MM.1S (cell line): ENCODE data around the gene PODNL1.
A peak's percentile ranks its signal among the peaks of the same experiment; 100 is the strongest.

Source experiments
- DNase-seq: peaks from one replicate; pipeline ENCODE4 v3.0.0-alpha.2; 2015
- H2AFZ ChIP-seq: fragments of 300-600 bp; sonication (generic); 2 replicates; pipeline ENCODE4 v1.6.0; 2016; ENCODE audit warnings: antibody characterized with exemption, low read length
- H3F3A ChIP-seq: fragments of 300-600 bp; sonication (generic); 2 replicates; pipeline ENCODE4 v1.6.1; 2016; ENCODE audit warnings: mild to moderate bottlenecking, antibody characterized with exemption, low read length, moderate library complexity, mixed read lengths; ENCODE audit not compliant: insufficient read depth
- H3K27ac ChIP-seq: fragments of 300-600 bp; sonication (generic); 2 replicates; pipeline ENCODE4 v1.5.1; 2016; ENCODE audit warnings: mild to moderate bottlenecking, low read length
- H3K27me3 ChIP-seq: fragments of 300-600 bp; sonication (generic); replicated peaks from 2 replicates; pipeline ENCODE4 v1.6.0; 2016; ENCODE audit warnings: low read length; ENCODE audit not compliant: insufficient read depth
- H3K36me3 ChIP-seq: fragments of 300-600 bp; sonication (generic); replicated peaks from 2 replicates; pipeline ENCODE4 v1.6.1; 2016; ENCODE audit warnings: mild to moderate bottlenecking, low read length, mixed read lengths; ENCODE audit not compliant: insufficient read depth
- H3K4me1 ChIP-seq: fragments of 300-600 bp; sonication (generic); 2 replicates; pipeline ENCODE4 v1.6.1; 2016; ENCODE audit warnings: low read length, mixed read lengths
- H3K4me2 ChIP-seq: fragments of 300-600 bp; sonication (generic); 2 replicates; pipeline ENCODE4 v1.6.0; 2016; ENCODE audit warnings: low read depth, low read length
- H3K4me3 ChIP-seq: fragments of 300-600 bp; sonication (generic); 2 replicates; pipeline ENCODE4 v1.5.1; 2016; ENCODE audit warnings: low read length, mixed read lengths
- H3K79me2 ChIP-seq: fragments of 300-600 bp; sonication (generic); 2 replicates; pipeline ENCODE4 v1.6.1; 2016; ENCODE audit warnings: mixed run types, low read length, mixed read lengths
- H3K9ac ChIP-seq: fragments of 300-600 bp; sonication (generic); 2 replicates; pipeline ENCODE4 v1.6.1; 2016; ENCODE audit warnings: low read length, mixed read lengths
- H3K9me2 ChIP-seq: fragments of 300-600 bp; sonication (generic); replicated peaks from 2 replicates; pipeline ENCODE4 v1.6.1; 2016; ENCODE audit warnings: mild to moderate bottlenecking, low read length, mixed read lengths; ENCODE audit not compliant: insufficient read depth
- H3K9me3 ChIP-seq: fragments of 300-600 bp; sonication (generic); replicated peaks from 2 replicates; pipeline ENCODE4 v1.6.1; 2016; ENCODE audit warnings: mild to moderate bottlenecking, low read length, mixed read lengths; ENCODE audit not compliant: insufficient read depth
- H4K20me1 ChIP-seq: fragments of 300-600 bp; sonication (generic); 2 replicates; pipeline ENCODE4 v1.6.1; 2016; ENCODE audit warnings: mild to moderate bottlenecking, low read length, moderate library complexity, mixed read lengths; ENCODE audit not compliant: insufficient read depth
- CTCF ChIP-seq: fragments of 300-600 bp; sonication (generic); IDR thresholded peaks from 2 replicates; pipeline ENCODE4 v1.5.1; 2016; ENCODE audit warnings: antibody characterized with exemption, low read length, mixed read lengths
- EZH2 ChIP-seq: fragments of 300-600 bp; sonication (generic); optimal IDR thresholded peaks from 2 replicates; pipeline ENCODE3; 2017; ENCODE audit warnings: low read depth, mild to moderate bottlenecking, antibody characterized with exemption, low read length, mixed read lengths
- EZH2phosphoT487 ChIP-seq: fragments of 300-600 bp; sonication (generic); IDR thresholded peaks from 2 replicates; pipeline ENCODE4 v1.6.1; 2018; ENCODE audit warnings: antibody characterized with exemption, low read length

PODNL1 gene

GRCh38 chr19:13887517-13887916 lies 50.7 kb downstream of the PODNL1 start:
- Histone ChIP-seq H4K20me1 (no peaks in the 10 kb centered on the region), H3K4me3 (no peak overlapping the region), H3K27me3 (no peaks in the 10 kb centered on the region), H3K4me1 (peaks cover 17% of the 10 kb centered on the region), H3K27ac (no peak overlapping the region), H3K9me3 (no peaks in the 10 kb centered on the region), H3F3A (no peaks in the 10 kb centered on the region), H3K79me2 (no peaks in the 10 kb centered on the region), H3K9ac (no peak overlapping the region), H2AFZ (no peak overlapping the region), H3K36me3 (no peaks in the 10 kb centered on the region), H3K9me2 (no peaks in the 10 kb centered on the region), H3K4me2 (no peak overlapping the region)
- TF ChIP-seq EZH2 (no peak), EZH2phosphoT487 (no peak), CTCF (no peak)
- no peak for DNase-seq

GRCh38 chr19:13887018-13887436 lies 51.2 kb downstream of the PODNL1 start:
- Histone ChIP-seq H3K4me3 (no peak overlapping the region), H3K9ac (no peak overlapping the region), H3K4me2 (no peak overlapping the region), H3K4me1 (peaks cover 17% of the 10 kb centered on the region), H4K20me1 (no peaks in the 10 kb centered on the region), H3K79me2 (no peaks in the 10 kb centered on the region), H2AFZ (no peak overlapping the region), H3K36me3 (no peaks in the 10 kb centered on the region), H3K9me3 (no peaks in the 10 kb centered on the region), H3K27ac (no peak overlapping the region), H3F3A (no peaks in the 10 kb centered on the region), H3K9me2 (no peaks in the 10 kb centered on the region), H3K27me3 (no peaks in the 10 kb centered on the region)
- DNase-seq: no peak
- TF ChIP-seq EZH2: no peak
- no peak for TF ChIP-seq EZH2phosphoT487
- TF ChIP-seq CTCF: no peak

GRCh38 chr19:13885826-13886365 lies 52.3 kb downstream of the PODNL1 start:
- H3K27ac ChIP-seq: no peak overlapping the region; the same call in 1 of the 2 replicates
- H3K4me3 ChIP-seq: peak overlapping the region; percentile 58; the same call in 1 of the 2 replicates
- H3K4me1 ChIP-seq: peaks cover 27% of the 10 kb centered on the region
- H3K9me2 ChIP-seq: no peaks in the 10 kb centered on the region
- H2AFZ ChIP-seq: peak overlapping the region; percentile 89
- H3K4me2 ChIP-seq: peak overlapping the region; percentile 88; the same call in 1 of the 2 replicates
- no peaks in the 10 kb centered on the region for H3K27me3 ChIP-seq
- no peaks in the 10 kb centered on the region for H4K20me1 ChIP-seq
- TF ChIP-seq EZH2: no peak
- TF ChIP-seq EZH2phosphoT487: no peak
- TF ChIP-seq CTCF: no peak
- no peak for DNase-seq
- no peaks in the 10 kb centered on the region for H3K79me2 ChIP-seq
- H3K9ac ChIP-seq: peak overlapping the region; percentile 60; the same call in 1 of the 2 replicates
- no peaks in the 10 kb centered on the region for H3K9me3 ChIP-seq
- H3K36me3 ChIP-seq: no peaks in the 10 kb centered on the region
- H3F3A ChIP-seq: no peaks in the 10 kb centered on the region
